GM19463 (cell line): Measurements from ENCODE around the gene BBX.
"Not testable (repeated sequence)": the region's sequence is repeated elsewhere in the genome, so short reads cannot be mapped to it uniquely, and the experiment has no call there.

ENCODE experiments used
- ATAC-seq: cut with Tn5 transposase; IDR thresholded peaks from one replicate; pipeline ENCODE4 v1.9.1; 2021; ENCODE audit warnings: mild to moderate bottlenecking, moderate library complexity; ENCODE audit not compliant: unreplicated experiment

BBX gene

DNA sequence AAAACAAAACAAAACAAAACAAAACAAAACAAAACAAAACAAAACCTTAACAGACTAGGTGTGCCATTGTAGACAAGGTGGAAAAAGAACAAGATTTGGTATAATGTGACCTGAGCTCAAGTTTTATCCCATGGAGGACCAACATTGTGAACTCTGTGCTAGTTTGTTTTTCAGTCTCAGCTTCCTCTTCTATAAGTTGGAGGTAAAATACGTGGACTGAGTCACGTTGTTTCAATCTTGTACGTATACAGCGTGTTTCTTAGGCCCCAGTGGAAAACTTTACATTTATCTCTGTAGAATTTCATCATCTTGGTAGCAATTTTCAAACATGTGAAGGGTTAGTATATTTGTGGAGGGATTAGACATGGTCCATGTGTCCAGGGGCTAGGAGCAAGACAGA lies 306.4 kb downstream of the BBX start:
- no peak for ATAC-seq

DNA sequence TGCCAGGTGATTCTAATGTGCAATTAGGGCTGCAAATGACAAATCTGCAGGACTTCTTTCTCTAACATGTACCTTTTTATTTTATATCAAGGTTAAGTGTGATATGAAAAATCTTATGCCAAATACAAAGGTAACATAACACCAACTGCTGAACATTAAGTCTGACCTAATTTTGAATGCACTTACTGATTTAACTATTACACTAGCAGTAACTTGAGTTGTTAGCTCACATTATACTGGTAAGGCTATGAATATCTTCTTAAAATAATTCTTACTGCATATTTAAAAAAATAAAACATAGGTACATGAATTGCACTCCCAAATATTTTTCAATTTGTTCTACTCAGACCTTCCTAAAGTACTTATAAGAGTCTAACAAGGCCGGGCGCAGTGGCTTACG lies 308.8 kb downstream of the BBX start:
- ATAC-seq: no peak

DNA sequence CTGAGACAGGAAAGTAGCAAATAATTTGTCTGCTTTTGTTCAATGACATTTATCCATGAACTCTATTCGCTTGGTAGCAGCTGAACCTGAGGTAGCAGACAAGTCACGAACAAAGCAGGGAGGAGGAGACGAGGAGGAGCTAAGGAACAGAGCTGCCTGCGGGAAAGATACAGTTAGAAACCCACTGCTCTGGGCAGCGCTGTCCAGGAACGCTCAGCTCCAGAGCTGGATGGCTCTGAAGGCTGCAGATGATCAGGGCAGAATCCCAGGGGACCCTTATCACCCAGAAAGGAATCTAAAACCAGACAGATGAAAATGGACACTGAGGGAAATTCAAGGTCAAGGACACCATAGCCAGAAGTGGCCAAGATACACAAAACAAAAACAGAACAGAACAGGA lies 310.3 kb downstream of the BBX start:
- ATAC-seq: no peak

DNA sequence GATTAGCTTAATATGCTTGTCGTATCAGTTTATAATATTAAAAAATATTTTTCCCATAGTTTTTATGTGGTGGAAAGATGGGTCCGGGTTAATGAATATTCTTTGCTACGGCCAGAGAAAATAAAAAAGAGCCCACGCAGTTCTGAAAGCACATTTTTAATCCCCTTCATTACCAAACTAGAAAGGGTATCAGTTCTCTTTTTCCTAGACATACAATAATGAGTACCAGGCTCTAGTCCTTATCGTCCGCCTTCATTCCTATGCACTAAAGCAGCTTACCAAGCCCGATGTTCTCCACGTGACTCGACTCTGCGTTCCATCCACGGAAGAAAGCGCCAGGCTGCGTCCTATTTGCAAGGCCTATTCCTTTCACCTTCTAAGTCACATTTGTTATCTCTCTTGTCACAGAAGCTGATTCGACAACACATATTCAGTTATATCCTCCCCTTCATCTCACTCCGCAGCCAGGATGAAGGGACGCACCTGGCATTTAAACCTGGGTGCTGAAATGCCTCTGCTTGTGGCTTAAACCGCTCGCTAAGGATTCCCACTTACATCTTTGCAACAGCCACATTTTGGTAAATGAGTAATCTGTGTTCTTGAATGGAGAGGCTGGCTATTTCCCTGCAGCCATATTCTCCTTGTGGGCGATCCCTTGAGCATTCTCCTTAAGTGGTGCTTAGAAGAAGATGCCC lies 311.1 kb downstream of the BBX start:
- peak; percentile 57 for ATAC-seq

DNA sequence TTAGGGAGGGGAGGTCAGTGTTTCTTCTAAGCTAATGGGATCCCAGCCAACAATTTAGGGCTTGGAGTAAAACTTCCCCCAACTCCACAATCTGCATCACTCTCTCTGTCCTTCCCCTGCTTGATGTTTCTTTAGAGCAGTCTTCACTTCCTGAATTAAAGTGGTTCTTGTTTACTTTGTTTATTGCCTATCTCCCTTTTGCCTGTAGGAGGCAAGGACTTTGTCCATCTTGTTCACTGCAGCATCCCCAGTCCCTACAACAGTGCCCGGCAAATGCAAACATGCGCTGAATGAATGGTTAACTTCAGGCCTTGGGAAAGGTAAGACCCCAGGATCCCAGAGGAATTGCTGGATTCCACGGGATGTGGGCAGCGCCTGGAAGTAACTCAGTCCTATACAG lies 312.2 kb downstream of the BBX start:
- not testable (repeated sequence) for ATAC-seq

DNA sequence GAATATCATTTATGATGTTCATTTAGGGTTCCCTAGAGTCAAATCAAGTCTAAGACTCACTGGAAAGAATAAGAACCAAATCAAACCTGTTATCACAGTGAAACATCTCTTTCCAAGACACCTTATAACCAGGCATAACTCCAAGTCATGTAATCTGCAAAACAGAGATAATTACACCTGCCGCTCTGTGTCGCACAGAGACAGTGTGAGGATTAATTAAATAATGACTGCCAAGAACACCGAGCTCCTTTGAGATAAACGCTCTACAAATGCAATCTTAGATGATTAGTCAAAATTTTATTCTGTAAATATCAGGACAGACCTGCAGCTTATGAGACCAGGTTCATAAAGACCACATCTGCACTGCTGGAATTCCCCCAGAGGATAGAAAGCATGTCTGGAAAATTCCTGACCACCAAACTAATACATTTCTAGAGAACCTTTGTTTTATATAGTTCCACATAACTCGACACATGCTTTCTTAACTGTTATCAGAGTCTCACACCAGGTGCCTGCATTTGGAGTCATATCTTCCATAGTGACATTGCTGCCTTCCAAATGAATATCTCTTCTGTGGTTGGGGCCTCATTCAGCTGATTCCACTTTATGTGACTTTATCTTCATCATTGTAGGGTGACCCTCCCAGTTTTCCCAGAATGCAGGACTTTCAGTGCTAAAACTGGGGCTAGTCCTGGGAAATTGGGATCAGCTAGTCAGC lies 315.3 kb downstream of the BBX start:
- no peak for ATAC-seq

DNA sequence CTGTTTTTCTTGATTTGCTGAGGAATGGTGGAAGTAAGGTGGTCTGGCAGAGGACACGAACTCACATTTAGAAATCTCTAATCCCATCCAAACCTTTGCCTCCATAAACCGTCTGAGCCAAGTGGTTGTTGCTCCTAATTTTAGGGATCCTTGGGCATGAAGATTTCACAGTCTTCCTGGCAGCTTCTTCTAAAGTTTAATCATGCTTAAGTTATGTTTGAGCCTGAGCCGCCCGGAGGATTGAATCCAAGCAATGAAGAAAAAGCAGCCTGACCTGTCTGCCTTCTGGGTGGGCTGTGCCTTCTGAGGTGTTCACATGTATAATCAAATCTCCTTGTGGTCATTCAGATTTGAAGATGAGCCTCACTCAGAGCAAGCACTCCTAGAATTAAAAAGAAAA lies 319.1 kb downstream of the BBX start:
- no peak for ATAC-seq

DNA sequence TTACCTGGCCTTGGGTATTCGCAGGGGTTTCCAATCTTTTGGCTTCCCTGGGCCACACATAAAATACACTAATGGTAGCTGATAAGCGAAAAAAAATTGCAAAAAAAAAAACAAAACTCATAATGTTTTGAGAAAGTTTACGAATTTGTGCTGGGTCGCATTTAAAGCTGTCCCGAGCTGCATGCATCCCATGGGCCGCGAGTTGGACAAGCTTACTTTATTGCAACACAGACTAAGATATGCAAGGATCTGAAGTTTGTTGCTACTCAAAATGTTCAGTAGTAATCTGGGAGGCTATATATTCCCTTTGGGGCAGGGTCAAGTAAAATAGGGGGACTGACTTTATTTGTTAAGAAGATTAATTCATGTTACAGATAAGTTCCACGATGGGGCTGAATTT lies 320.2 kb downstream of the BBX start:
- ATAC-seq: no peak

DNA sequence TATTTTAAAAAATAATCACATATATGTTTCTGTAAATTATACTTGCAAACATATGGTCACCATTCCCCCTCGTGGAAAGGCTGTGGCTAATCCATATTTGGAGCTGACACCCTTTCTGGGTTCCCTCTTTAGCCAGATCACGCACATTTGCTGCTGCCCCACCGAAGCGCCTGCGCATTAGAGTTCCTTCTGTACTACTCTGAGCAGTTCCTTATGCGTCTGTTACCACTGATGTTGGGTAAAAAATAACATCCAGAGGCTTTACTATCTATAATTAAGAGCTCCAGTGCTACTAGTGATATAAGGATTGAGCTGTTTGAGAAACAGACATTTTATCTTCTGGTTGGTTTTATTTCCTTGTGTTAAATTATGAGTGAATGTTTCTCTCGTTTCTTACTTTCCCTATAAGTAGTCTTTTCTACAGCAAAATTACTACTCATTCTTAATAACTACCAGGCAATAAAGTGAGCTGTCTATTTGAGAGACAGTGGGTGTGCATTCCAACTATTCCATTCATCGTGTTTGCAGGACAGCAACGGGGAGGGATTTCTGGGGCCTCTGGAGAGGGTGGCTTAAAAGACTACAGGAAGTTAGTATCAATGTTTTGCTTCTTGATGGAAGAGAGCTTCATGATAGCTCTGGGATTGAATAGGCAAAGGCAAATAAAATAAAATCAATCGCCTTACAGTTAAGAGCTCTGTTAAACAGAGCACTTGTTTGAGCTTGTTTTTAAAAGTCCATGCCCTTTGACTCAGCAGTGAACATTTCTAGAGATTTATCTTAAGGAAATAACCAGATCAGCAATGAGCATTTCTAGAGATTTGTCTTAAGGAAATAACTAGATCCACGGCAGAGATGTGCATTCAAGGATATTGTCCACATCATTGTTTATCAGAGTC lies 322.9 kb downstream of the BBX start:
- no peak for ATAC-seq

DNA sequence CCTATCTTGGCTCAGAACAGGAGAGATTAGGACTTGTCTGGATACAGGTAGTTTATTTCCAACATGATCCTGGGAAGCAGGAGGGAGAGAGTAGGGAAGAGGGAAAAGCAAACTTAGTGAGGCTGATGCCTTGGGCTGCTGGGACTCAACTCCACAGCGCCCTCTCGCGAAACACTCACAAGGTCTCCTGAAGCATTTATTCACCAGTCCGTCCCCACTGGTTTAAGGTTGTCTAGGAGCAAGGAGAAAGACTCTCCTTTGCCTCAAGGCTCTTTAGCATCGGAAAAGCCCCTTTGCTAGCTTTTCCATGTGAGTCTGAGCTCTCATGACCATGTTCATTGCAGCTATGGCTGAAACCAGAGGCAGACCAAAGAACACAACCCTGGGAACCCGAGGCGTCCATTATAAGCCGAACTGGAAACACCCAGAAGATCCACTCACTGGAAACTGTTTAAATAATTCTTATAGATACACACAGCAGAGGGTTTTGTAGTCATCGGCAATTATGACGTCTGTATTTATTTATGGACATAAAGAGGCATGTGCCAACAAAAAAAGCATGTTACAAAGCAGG lies 323.6 kb downstream of the BBX start:
- ATAC-seq: no peak

DNA sequence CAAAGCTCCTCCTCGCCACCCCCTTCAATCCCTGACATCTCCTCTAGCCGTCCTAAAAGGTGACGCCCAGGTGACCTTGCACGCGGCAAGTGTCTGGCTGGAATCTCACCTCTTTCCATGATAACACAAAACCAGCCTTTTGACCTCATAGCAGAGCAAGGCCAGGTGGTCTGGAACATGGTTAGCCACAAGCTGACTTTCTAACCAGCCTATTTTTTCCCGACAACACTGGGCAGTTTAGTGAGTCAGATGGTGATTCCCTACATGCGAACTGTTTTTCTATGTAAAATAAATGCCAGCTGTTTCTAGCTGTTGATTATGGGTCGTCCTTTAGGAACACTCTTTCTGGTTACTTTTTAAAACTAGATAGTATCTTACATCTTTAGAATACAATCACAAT lies 325.0 kb downstream of the BBX start:
- peak; percentile 47 for ATAC-seq

DNA sequence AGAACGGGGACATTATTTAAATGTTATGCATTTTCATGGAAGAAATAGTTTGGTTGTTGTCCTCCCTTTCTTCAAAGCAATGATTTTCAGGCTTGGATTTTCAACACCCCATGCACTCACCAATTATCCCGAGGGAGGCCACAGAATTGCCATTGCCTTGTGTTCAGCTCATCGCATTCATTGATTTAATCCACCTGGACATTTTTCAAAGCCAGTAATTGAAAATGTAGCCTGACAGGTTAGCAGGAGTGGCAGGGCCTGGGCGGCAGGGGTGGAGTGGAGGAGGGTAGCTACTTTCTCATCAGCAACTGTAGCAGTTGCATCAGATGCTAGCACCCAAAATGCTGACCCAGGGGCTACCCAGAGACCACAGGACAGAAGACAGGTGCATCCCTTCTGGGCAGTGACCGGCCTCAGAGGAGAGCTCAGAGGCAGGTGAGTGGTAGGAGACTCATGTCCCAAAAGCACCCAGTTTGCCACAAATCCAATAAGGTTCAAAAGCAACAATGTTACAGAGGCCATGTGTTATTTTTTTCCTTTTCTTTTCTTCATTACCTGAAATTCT lies 325.7 kb downstream of the BBX start:
- ATAC-seq: no peak

DNA sequence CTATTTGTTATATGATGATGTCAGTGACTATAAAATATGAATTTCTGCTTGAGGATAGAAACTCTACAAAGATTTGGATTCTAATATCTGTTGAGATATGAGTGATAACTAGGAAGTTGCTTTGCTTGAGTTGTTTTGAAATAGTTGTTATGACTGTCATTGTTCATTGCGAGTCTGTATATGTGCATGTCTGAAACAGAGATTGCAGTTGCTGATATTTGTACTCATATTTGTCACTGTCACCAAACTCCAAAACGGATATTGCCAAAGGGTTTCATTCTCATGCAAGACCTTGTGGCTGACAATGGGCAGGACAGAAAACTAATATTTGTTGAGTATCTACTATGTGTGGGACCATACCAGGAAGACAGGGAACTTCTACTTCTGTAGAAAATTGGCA lies 327.9 kb downstream of the BBX start:
- ATAC-seq: no peak

DNA sequence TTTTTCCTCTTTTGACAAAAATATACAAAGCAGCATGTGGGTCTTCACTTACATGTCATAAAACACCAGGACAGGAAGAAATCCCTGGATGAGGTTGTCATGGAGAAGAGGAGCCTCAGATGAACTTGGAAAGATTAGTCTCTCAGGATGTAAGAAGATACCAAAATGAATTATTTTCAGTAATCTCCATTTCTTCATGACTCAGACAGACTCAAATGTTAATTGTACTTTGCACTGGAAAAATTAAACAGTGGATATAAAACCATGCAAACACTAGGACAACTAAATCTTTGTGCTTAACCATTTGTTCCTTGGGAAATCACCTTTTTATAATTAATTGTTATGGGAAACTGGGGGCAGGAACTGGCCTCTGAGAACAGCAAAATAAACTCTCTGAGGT lies 331.1 kb downstream of the BBX start:
- no peak for ATAC-seq

DNA sequence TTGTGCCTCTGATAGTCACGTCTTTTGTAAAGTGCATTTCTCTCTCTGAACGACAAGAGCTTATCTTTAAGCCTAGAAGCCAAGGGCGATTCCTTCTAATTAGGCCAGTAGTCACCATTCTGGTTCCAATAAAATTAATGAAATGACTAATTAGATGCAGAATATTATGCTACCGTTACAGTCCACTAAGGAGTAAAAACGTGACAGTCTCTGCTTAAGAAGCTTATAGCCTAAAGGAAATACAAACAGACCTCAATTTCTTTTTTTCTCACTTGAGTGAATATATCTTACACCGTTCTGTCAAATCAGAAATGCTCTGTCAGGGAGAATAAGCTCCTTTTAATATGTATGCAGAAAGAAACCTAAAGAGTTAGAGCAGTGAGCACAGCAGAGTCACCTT lies 332.0 kb downstream of the BBX start:
- ATAC-seq: no peak

DNA sequence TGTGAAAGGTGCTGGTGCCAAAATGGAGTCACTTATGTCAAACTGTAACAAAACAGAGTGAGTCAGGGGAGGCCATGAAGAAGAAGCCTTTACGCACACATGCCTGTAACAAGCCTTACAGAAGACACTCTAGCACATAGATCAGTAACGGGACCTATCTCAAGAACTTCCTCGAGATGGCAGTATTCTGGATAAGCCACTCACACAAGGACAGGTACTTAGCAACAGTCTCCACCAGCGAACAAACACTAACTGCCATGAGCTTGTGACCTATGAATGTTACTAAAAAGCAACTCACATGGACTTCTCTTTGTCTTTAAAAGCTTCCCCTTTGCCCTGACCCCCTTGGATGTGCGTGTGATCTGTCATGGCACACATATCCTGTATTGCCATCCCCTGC lies 332.9 kb downstream of the BBX start:
- ATAC-seq: no peak

DNA sequence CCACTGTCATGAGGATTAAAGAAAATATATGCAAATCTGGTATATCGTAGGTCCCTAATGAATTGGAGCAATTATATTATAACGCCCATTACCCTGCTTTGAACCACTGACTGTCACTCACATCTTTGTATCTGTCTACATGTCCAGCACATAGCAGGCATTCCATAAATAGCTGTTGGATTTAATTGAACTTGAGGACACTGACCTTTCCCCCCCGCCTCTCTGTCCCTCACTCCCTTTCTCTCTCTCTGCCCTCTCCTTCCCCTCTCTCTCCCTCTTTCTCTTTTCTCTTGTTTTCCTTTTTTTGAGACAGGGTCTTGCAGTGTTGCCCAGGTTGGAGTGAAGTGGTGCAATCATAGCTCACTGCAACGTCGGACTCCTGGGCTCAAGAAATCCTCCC lies 335.1 kb downstream of the BBX start:
- ATAC-seq: no peak

DNA sequence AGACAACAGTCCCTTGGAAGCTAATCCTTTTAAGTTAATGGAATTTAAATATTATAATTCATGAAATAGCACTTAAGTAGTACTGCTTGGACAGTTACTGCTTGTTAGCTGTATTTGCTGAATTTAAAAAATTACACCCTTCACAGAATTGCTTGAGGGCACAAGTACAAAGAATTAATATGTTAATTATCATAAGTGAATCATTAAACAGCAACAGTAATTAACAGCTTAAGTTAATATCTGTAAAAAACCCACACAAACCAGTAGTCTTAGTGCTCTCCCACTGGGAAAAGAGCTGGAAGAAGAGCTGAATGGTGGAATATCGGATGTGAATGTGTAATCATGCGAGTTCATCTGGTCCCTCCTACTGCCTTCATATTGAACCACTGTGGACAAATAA lies 336.1 kb downstream of the BBX start:
- no peak for ATAC-seq
